AG04450 (cell line): ENCODE data around the gene AKT1S1. TPM values are rescaled to one million over a fixed set of nuclear protein-coding genes. Genes with fewer than 3 reads are reported as not detected.
A peak's percentile ranks its signal among the peaks of the same experiment; 100 is the strongest.

ENCODE experiments used
- CTCF ChIA-PET: fragments of 300-600, 350-600 bp; formaldehyde crosslinking; extraction: SDS; loops from one replicate; lab custom pipeline; 2022; ENCODE audit warnings: antibody characterized with exemption, inconsistent platforms; lab: Charles Lee
- POLR2A ChIA-PET: fragments of 350-600 bp; formaldehyde crosslinking; extraction: SDS; loops from one replicate; lab custom pipeline; 2021; ENCODE audit warnings: antibody characterized with exemption, inconsistent platforms; lab: Yijun Ruan, JAX
- DNase-seq: peaks from one replicate; pipeline ENCODE4 v3.0.0-alpha.2; 2011; ENCODE audit warnings: low read depth, low spot score
- H3K27ac ChIP-seq: one replicate; pipeline ENCODE4 v1.5.1; 2012; ENCODE audit warnings: low read depth, low read length, control low read depth
- H3K27me3 ChIP-seq: one replicate; pipeline ENCODE4 v1.6.0; 2012; ENCODE audit warnings: low read length; ENCODE audit not compliant: control insufficient read depth, insufficient read depth
- H3K4me3 ChIP-seq: 2 replicates; pipeline ENCODE4 v1.5.1; 2011; ENCODE audit warnings: mild to moderate bottlenecking, low read depth, low read length, control low read depth
- H3K9me3 ChIP-seq: 2 replicates; pipeline ENCODE4 v1.5.1; 2012; ENCODE audit warnings: low read length; ENCODE audit not compliant: control insufficient read depth, insufficient read depth
- CTCF ChIP-seq: IDR thresholded peaks from 2 replicates; pipeline ENCODE4 v1.5.1; 2011; ENCODE audit warnings: low read depth, low read length, control low read depth, inconsistent platforms
- polyA plus RNA-seq: library from polyadenylated mRNA; depleted of rRNA; stranded (reverse); fragments of >200 nt; gene quantifications from 2 replicates; pipeline ENCODE4 v1.2.3, GENCODE V29; 2011

Gene AKT1S1
- polyA plus RNA-seq, 1 experiment = 27.5 TPM

GRCh38 chr19:49916839-49917733, 39.9 kb upstream of the AKT1S1 start:
- ChIA-PET POLR2A (no interaction called here), CTCF (no interaction called here)
- H3K9me3 ChIP-seq = no peaks in the 10 kb centered on the region; the same call in 1 of the 2 replicates
- TF ChIP-seq CTCF = no peak
- no peaks in the 10 kb centered on the region for H3K27me3 ChIP-seq
- H3K27ac ChIP-seq = no peak overlapping the region
- H3K4me3 ChIP-seq = no peak overlapping the region
- no peak for DNase-seq

GRCh38 chr19:49915271-49915670, 38.1 kb upstream of the AKT1S1 start:
- H3K27me3 ChIP-seq = no peaks in the 10 kb centered on the region
- TF ChIP-seq CTCF = no peak
- H3K9me3 ChIP-seq = no peaks in the 10 kb centered on the region
- CTCF ChIA-PET = interaction anchor here (0.6 kb wide), 1 partner anchor 48 kb away, joined by 3 read pairs; the partner anchor contains the start of gene PNKP
- no peak for DNase-seq
- POLR2A ChIA-PET = interaction anchor here (0.7 kb wide), 1 partner anchor 62 kb away, joined by 8 read pairs; no protein-coding TSS in a partner anchor
- H3K4me3 ChIP-seq = no peak overlapping the region
- H3K27ac ChIP-seq = no peak overlapping the region

- ChIA-PET POLR2A (no interaction called here), CTCF (no interaction called here)
- DNase-seq = no peak
Observed at GRCh38 chr19:49913720-49914119, 36.6 kb upstream of the AKT1S1 start.

GRCh38 chr19:49912965-49913685, 36.0 kb upstream of the AKT1S1 start:
- CTCF ChIA-PET = no interaction called here
- Histone ChIP-seq H3K4me3 (no peak overlapping the region), H3K9me3 (no peaks in the 10 kb centered on the region; the same call in 1 of the 2 replicates), H3K27ac (peak overlapping the region; percentile 31), H3K27me3 (no peaks in the 10 kb centered on the region)
- DNase-seq = no peak
- TF ChIP-seq CTCF = peak; percentile 21; the same call in 1 of the 2 replicates
- POLR2A ChIA-PET = no interaction called here

More at GRCh38 chr19:49913720-49914119, 36.6 kb upstream of the AKT1S1 start:
- Histone ChIP-seq H3K27ac (no peak overlapping the region), H3K27me3 (no peaks in the 10 kb centered on the region), H3K4me3 (no peak overlapping the region), H3K9me3 (no peaks in the 10 kb centered on the region; the same call in 1 of the 2 replicates)
- TF ChIP-seq CTCF = no peak
